K562 (cell line): ENCODE results near the gene SIT1. TPM values are rescaled to one million over a fixed set of nuclear protein-coding genes. Genes with fewer than 3 reads are reported as not detected.

ENCODE experiments used
- ATAC-seq: fragments of 200-7000 bp; cut with Tn5 transposase; 3 replicates; pipeline ENCODE4 v1.9.1; 2020; ENCODE audit warnings: moderate library complexity
- BruUV-seq: library from RNA; stranded (reverse); fragments of 400-500 nt; replicated peaks from 2 replicates; lab custom pipeline; 2021; lab: Mats Ljungman, UMichigan
- CTCF ChIA-PET: fragments of 300-600 bp; formaldehyde crosslinking; extraction: SDS; loops from one replicate; lab custom pipeline; 2021; ENCODE audit warnings: low intra/inter-chr PET ratio; lab: Yijun Ruan, JAX
- POLR2A ChIA-PET: fragments of 300-600, 350-650 bp; sonication (Branson Sonifier 250); formaldehyde crosslinking; extraction: SDS; loops from one replicate; lab custom pipeline; 2021; ENCODE audit warnings: antibody characterized with exemption, inconsistent platforms; lab: Yijun Ruan, JAX
- DNase-seq, 4 experiments: peaks; one replicate each; pipeline versions ENCODE4 v3.0.0 to v3.0.0-alpha.2; 2011 to 2018; ENCODE audit warnings: low spot score in 3 of 4, mixed read lengths in 3 of 4; ENCODE audit errors: extremely low read depth in 1 of 4
- FAIRE-seq: peaks from 2 replicates; lab custom pipeline; 2011; peaks lifted over from hg19 to GRCh38; lab: Jason Lieb, UNC
- H2AFZ ChIP-seq: 2 replicates; pipeline ENCODE4 v1.6.0; 2011; ENCODE audit warnings: low read depth, low read length, control low read depth, inconsistent platforms
- H3K27ac ChIP-seq: fragments of 200-600 bp; 3 replicates; pipeline ENCODE4 v1.8.0; 2011; ENCODE audit warnings: low read depth, mild to moderate bottlenecking, control low read depth, inconsistent platforms, low read length, moderate library complexity, mixed read lengths; ENCODE audit errors: extremely low read depth
- H3K27me3 ChIP-seq, 2 experiments: fragments of 300-600 bp in 1 of 2; 2 replicates in 1 of 2; 3 replicates in 1 of 2; pipeline versions ENCODE4 v1.6.0 to v1.8.0; 2011; ENCODE audit warnings: inconsistent platforms in 2 of 2, low read length in 2 of 2, mild to moderate bottlenecking in 1 of 2, mixed read lengths in 1 of 2, moderate library complexity in 1 of 2; ENCODE audit not compliant: control insufficient read depth in 2 of 2, insufficient read depth in 2 of 2
- H3K36me3 ChIP-seq: fragments of 300-600 bp; 3 replicates; pipeline ENCODE4 v1.8.0; 2011; ENCODE audit warnings: mild to moderate bottlenecking, low read length, inconsistent platforms; ENCODE audit not compliant: control insufficient read depth, insufficient read depth
- H3K4me1 ChIP-seq, 2 experiments: fragments of 200-600 bp in 1 of 2; replicated peaks in 1 of 2; 2 replicates in 1 of 2; 3 replicates in 1 of 2; pipeline versions ENCODE4 v1.5.1 to v1.8.0; 2011; ENCODE audit warnings: inconsistent platforms in 2 of 2, low read length in 2 of 2, mild to moderate bottlenecking in 1 of 2, mixed read lengths in 1 of 2, moderate library complexity in 1 of 2; ENCODE audit not compliant: control insufficient read depth in 2 of 2, insufficient read depth in 2 of 2
- H3K4me2 ChIP-seq: 2 replicates; pipeline ENCODE4 v1.6.1; 2011; ENCODE audit warnings: low read length, control low read depth, inconsistent platforms, mixed read lengths; ENCODE audit not compliant: insufficient read depth
- H3K4me3 ChIP-seq: fragments of 200-600 bp; sonication (generic), shearing (Covaris generic); 2 replicates; pipeline ENCODE4 v1.5.1; 2016; ENCODE audit warnings: control low read depth, inconsistent platforms
- H3K79me2 ChIP-seq: fragments of 200-600 bp; 3 replicates; pipeline ENCODE4 v1.8.0; 2011; ENCODE audit warnings: low read length, inconsistent platforms; ENCODE audit not compliant: control insufficient read depth, insufficient read depth
- H3K9ac ChIP-seq, 2 experiments: 2 replicates each; pipeline versions ENCODE4 v1.6.0 to v1.6.1; 2011; ENCODE audit warnings: low read depth in 2 of 2, low read length in 2 of 2, control low read depth in 1 of 2, inconsistent platforms in 1 of 2, mild to moderate bottlenecking in 1 of 2, mixed read lengths in 1 of 2; ENCODE audit not compliant: insufficient read depth in 1 of 2
- H3K9me1 ChIP-seq: one replicate; pipeline ENCODE4 v1.6.0; 2011; ENCODE audit warnings: inconsistent platforms, mild to moderate bottlenecking, low read length, moderate library complexity; ENCODE audit not compliant: control insufficient read depth, insufficient read depth
- H3K9me3 ChIP-seq: replicated peaks from 2 replicates; pipeline ENCODE4 v1.5.1; 2011; ENCODE audit warnings: low read depth, low read length, inconsistent platforms; ENCODE audit not compliant: control insufficient read depth, insufficient read depth
- H4K20me1 ChIP-seq: replicated peaks from 2 replicates; pipeline ENCODE4 v1.6.1; 2011; ENCODE audit warnings: low read length, inconsistent platforms, mixed read lengths; ENCODE audit not compliant: control insufficient read depth, insufficient read depth
- POLR2G ChIP-seq: fragments of 200-400 bp; formaldehyde crosslinking; IDR thresholded peaks from 2 replicates; pipeline ENCODE4 v1.6.1; 2017; ENCODE audit warnings: low read depth, mild to moderate bottlenecking, antibody characterized with exemption, low read length, moderate library complexity
- RBFOX2 ChIP-seq: fragments of 200-400 bp; formaldehyde crosslinking; IDR thresholded peaks from 2 replicates; pipeline ENCODE4 v1.6.1; 2017; ENCODE audit warnings: low read depth, mild to moderate bottlenecking, low read length, moderate library complexity
- RFX7 ChIP-seq: fragments of 250-450 bp; sonication (Bioruptor Pico); IDR thresholded peaks from 2 replicates; pipeline ENCODE4 v1.5.1; 2021; ENCODE audit warnings: mild to moderate bottlenecking
- ZNF57 ChIP-seq: fragments of 450-650 bp; formaldehyde crosslinking; IDR thresholded peaks from 2 replicates; pipeline ENCODE4 v1.4.0; 2020; ENCODE audit warnings: mild to moderate bottlenecking, moderate library complexity
- WGBS: fragments of 100-300 bp; shearing (Covaris generic); methylation state at CpG from one replicate; pipeline ENCODE4 v1.1.6; 2016; ENCODE audit warnings: low coverage, mixed read lengths; ENCODE audit not compliant: insufficient coverage; ENCODE audit errors: missing lambda C conversion rate; 5-methylcytosine and 5-hydroxymethylcytosine counted together
- in situ Hi-C: fragments of 300-500 bp; cut with MboI; formaldehyde crosslinking; loops from 4 replicates; pipeline ENCODE4 v1.15.0; 2018; ENCODE audit warnings: inconsistent platforms, mixed read lengths
- intact Hi-C: fragments of 100-400 bp; cut with micrococcal nuclease; formaldehyde crosslinking; loops from 2 replicates; pipeline ENCODE4 v1.14.2; 2022
- polyA plus RNA-seq, 8 experiments: library from polyadenylated mRNA; depleted of rRNA in 4 of 8; stranded (reverse) in 5 of 8; unstranded in 3 of 8; fragments of >200 nt; fragmentation: Nextera tagmentation in 2 of 8; fragmentation: Illumina TruSeq in 1 of 8; extraction: Ambion mirVana in 2 of 8; extraction: Trizol in 1 of 8; gene quantifications; 2 replicates each; pipeline versions ENCODE4 v1.2.1 to v1.2.3, GENCODE V29; 2011 to 2014; ENCODE audit warnings: inconsistent platforms in 1 of 8, missing spikeins in 1 of 8
- total RNA-seq, 7 experiments: library from RNA; depleted of rRNA in 6 of 7; stranded (reverse); fragments of >200 nt in 6 of 7; fragmentation: Illumina TruSeq in 2 of 7; extraction: Trizol in 2 of 7; gene quantifications; 2 replicates each; pipeline versions ENCODE4 v1.2.1 to v1.2.3, GENCODE V29; 2011 to 2021; ENCODE audit warnings: low replicate concordance in 1 of 7
- TF ChIP-seq, protein P1 (sequence below): fragments of 200-800 bp; sonication (Bioruptor generic); IDR thresholded peaks from 2 replicates; pipeline ENCODE4 v1.6.1; 2016; ENCODE audit warnings: missing genetic modification characterization, missing compliant biosample characterization
- TF ChIP-seq, protein P2 (sequence below), 2 experiments: IDR thresholded peaks; 2 replicates each; pipeline ENCODE4 v1.6.1; 2011; ENCODE audit warnings: borderline replicate concordance in 1 of 2, control low read depth in 1 of 2, low read depth in 1 of 2, low read length in 1 of 2, mild to moderate bottlenecking in 1 of 2, mixed read lengths in 1 of 2, moderate library complexity in 1 of 2; ENCODE audit not compliant: insufficient read depth in 1 of 2, insufficient read length in 1 of 2, poor library complexity in 1 of 2, severe bottlenecking in 1 of 2; ENCODE audit errors: extremely low read depth in 1 of 2
- TF ChIP-seq, protein P3 (sequence below): fragments of 450-650 bp; formaldehyde crosslinking; IDR thresholded peaks from 2 replicates; pipeline ENCODE4 v1.4.0; 2020; ENCODE audit warnings: mild to moderate bottlenecking, moderate library complexity

Gene SIT1
- total and polyA plus RNA-seq, 9 of the 15 experiments (the other 6 are each of a cell fraction or from before 2014, with no cell fraction given): not detected

DNA sequence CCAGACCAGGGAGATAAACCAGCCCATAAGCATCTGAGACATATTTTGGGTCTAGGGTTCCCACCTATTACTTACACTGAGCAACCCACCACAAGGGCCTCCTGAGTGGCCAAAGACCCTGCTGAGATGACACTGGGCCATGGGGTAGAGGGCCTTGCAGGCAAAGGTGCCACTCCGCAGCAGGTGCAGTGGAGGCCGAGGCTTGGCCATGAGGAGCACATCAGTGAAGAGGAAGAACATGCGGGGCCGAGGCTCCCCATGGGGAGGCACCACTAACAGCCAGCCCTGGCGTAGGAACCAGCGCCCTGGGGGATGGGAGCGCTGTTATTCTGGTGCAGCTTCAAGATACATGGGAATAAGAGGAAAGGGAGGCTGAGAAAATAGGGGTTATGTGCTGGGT, 11.7 kb upstream of the SIT1 start:
- POLR2A ChIA-PET: interaction anchor here (1.0 kb wide), 1 partner anchor 54 kb away, joined by 3 read pairs; no protein-coding TSS in a partner anchor
- CTCF ChIA-PET: no interaction called here
- no peak overlapping the region; a peak in 1 of 4 replicates for H3K9ac ChIP-seq

More for the DNA sequence above, 11.7 kb upstream of the SIT1 start:
- Histone ChIP-seq H3K9me1 (no peaks in the 10 kb centered on the region), H3K9me3 (no peaks in the 10 kb centered on the region), H3K36me3 (peaks cover 36% of the 10 kb centered on the region; the same call in 2 of the 3 replicates), H3K27ac (no peak overlapping the region), H3K4me1 (peaks cover 22 to 30% of the 10 kb centered on the region in 2 experiments), H2AFZ (no peak overlapping the region), H3K79me2 (peaks cover 26% of the 10 kb centered on the region), H3K27me3 (no peaks in the 10 kb centered on the region), H4K20me1 (no peaks in the 10 kb centered on the region), H3K4me3 (no peak overlapping the region), H3K4me2 (no peak overlapping the region)
- TF ChIP-seq, protein P1, sequence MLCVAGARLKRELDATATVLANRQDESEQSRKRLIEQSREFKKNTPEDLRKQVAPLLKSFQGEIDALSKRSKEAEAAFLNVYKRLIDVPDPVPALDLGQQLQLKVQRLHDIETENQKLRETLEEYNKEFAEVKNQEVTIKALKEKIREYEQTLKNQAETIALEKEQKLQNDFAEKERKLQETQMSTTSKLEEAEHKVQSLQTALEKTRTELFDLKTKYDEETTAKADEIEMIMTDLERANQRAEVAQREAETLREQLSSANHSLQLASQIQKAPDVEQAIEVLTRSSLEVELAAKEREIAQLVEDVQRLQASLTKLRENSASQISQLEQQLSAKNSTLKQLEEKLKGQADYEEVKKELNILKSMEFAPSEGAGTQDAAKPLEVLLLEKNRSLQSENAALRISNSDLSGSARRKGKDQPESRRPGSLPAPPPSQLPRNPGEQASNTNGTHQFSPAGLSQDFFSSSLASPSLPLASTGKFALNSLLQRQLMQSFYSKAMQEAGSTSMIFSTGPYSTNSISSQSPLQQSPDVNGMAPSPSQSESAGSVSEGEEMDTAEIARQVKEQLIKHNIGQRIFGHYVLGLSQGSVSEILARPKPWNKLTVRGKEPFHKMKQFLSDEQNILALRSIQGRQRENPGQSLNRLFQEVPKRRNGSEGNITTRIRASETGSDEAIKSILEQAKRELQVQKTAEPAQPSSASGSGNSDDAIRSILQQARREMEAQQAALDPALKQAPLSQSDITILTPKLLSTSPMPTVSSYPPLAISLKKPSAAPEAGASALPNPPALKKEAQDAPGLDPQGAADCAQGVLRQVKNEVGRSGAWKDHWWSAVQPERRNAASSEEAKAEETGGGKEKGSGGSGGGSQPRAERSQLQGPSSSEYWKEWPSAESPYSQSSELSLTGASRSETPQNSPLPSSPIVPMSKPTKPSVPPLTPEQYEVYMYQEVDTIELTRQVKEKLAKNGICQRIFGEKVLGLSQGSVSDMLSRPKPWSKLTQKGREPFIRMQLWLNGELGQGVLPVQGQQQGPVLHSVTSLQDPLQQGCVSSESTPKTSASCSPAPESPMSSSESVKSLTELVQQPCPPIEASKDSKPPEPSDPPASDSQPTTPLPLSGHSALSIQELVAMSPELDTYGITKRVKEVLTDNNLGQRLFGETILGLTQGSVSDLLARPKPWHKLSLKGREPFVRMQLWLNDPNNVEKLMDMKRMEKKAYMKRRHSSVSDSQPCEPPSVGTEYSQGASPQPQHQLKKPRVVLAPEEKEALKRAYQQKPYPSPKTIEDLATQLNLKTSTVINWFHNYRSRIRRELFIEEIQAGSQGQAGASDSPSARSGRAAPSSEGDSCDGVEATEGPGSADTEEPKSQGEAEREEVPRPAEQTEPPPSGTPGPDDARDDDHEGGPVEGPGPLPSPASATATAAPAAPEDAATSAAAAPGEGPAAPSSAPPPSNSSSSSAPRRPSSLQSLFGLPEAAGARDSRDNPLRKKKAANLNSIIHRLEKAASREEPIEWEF (CRISPR knock-in tag): no peak
- TF ChIP-seq RBFOX2 (peak; percentile 33; the same call in 1 of the 2 replicates), ZNF57 (CRISPR knock-in tag) (no peak), RFX7 (CRISPR knock-in tag) (no peak), POLR2G (peak; percentile 43; the same call in 1 of the 2 replicates)
- TF ChIP-seq, protein P2, sequence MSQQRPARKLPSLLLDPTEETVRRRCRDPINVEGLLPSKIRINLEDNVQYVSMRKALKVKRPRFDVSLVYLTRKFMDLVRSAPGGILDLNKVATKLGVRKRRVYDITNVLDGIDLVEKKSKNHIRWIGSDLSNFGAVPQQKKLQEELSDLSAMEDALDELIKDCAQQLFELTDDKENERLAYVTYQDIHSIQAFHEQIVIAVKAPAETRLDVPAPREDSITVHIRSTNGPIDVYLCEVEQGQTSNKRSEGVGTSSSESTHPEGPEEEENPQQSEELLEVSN (IDR thresholded peaks at IDR 0.05; ENCODE audit: borderline replicate concordance in 1 of 2, extremely low read depth in 1 of 2, insufficient read depth in 1 of 2, insufficient read length in 1 of 2, low read depth in 1 of 2, low read length in 1 of 2, poor library complexity in 1 of 2, severe bottlenecking in 1 of 2): no peak
- TF ChIP-seq, protein P3, sequence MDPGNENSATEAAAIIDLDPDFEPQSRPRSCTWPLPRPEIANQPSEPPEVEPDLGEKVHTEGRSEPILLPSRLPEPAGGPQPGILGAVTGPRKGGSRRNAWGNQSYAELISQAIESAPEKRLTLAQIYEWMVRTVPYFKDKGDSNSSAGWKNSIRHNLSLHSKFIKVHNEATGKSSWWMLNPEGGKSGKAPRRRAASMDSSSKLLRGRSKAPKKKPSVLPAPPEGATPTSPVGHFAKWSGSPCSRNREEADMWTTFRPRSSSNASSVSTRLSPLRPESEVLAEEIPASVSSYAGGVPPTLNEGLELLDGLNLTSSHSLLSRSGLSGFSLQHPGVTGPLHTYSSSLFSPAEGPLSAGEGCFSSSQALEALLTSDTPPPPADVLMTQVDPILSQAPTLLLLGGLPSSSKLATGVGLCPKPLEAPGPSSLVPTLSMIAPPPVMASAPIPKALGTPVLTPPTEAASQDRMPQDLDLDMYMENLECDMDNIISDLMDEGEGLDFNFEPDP (CRISPR knock-in tag): no peak
- in situ Hi-C loops (no loop called here), intact Hi-C loops (loop anchor here (10.0 kb wide), 1 partner anchor 152 kb away; the partner anchor contains the start of genes HINT2 and SPAG8)
- BruUV-seq: no TSS peak
- DNase-seq: no peak
- FAIRE-seq: no peak
- no peak for ATAC-seq
- WGBS: 78% methylated on average over 5 of the region's 7 CpGs
